HEK293 (cell line): ENCODE measurements around the gene MVB12B.

Experiments
- CTCF ChIA-PET: fragments of 350-600 bp; formaldehyde crosslinking; extraction: SDS; loops from one replicate; lab custom pipeline; 2021; ENCODE audit warnings: antibody characterized with exemption; lab: Yijun Ruan, JAX
- POLR2A ChIA-PET: fragments of 300-600 bp; formaldehyde crosslinking; extraction: SDS; loops from one replicate; lab custom pipeline; 2020; ENCODE audit warnings: antibody characterized with exemption, inconsistent platforms; lab: Yijun Ruan, JAX
- H3K27ac ChIP-seq: fragments of 200-500 bp; sonication (Bioruptor generic); 2 replicates; pipeline ENCODE4 v1.5.1; 2014; ENCODE audit warnings: low read depth, low read length, control low read depth, inconsistent platforms; ENCODE audit errors: extremely low read depth
- H3K36me3 ChIP-seq, 2 experiments: fragments of 200-500 bp in 1 of 2; sonication (Bioruptor generic) in 1 of 2; 1 replicate in 1 of 2; 2 replicates in 1 of 2; pipeline ENCODE4 v1.5.1; 2014 to 2017; ENCODE audit warnings: inconsistent platforms in 2 of 2, low read length in 2 of 2; ENCODE audit not compliant: control insufficient read depth in 2 of 2, insufficient read depth in 1 of 2
- H3K4me1 ChIP-seq: fragments of 200-500 bp; sonication (Bioruptor generic); 2 replicates; pipeline ENCODE4 v1.5.1; 2014; ENCODE audit warnings: mild to moderate bottlenecking, low read length, inconsistent platforms; ENCODE audit not compliant: control insufficient read depth, insufficient read depth
- H3K4me3 ChIP-seq: 2 replicates; pipeline ENCODE4 v1.5.1; 2011; ENCODE audit warnings: low read depth, mild to moderate bottlenecking, control low read depth, low read length, moderate library complexity
- H3K9me3 ChIP-seq: fragments of 200-500 bp; sonication (Bioruptor generic); 2 replicates; pipeline ENCODE4 v1.5.1; 2014; ENCODE audit warnings: low read depth, low read length, inconsistent platforms; ENCODE audit not compliant: control insufficient read depth, insufficient read depth
- INSM2 ChIP-seq: fragments of 450-650 bp; formaldehyde crosslinking; IDR thresholded peaks from 2 replicates; pipeline ENCODE4 v1.5.1; 2016; ENCODE audit warnings: missing biosample characterization, missing genetic modification characterization
- MEIS1 ChIP-seq: sonication (generic); formaldehyde crosslinking; IDR thresholded peaks from 2 replicates; pipeline ENCODE4 v1.8.1; 2022; ENCODE audit warnings: missing genetic modification reagents, mild to moderate bottlenecking, borderline replicate concordance
- PATZ1 ChIP-seq: fragments of 450-650 bp; formaldehyde crosslinking; IDR thresholded peaks from 2 replicates; pipeline ENCODE4 v1.5.1; 2016; ENCODE audit warnings: missing biosample characterization, missing genetic modification characterization
- SALL2 ChIP-seq: fragments of 450-650 bp; formaldehyde crosslinking; IDR thresholded peaks from 2 replicates; pipeline ENCODE4 v1.5.0; 2017; ENCODE audit warnings: missing biosample characterization, mild to moderate bottlenecking, missing genetic modification characterization, borderline replicate concordance
- ZBTB44 ChIP-seq: fragments of 450-650 bp; IDR thresholded peaks from 2 replicates; pipeline ENCODE4 v1.5.1; 2018; ENCODE audit warnings: missing biosample characterization, mild to moderate bottlenecking, missing genetic modification characterization
- ZFHX2 ChIP-seq: fragments of 450-650 bp; formaldehyde crosslinking; conservative IDR thresholded peaks from 2 replicates; pipeline ENCODE4 v1.5.1; 2016; ENCODE audit warnings: missing biosample characterization, missing genetic modification characterization
- ZFP3 ChIP-seq: fragments of 450-650 bp; formaldehyde crosslinking; IDR thresholded peaks from 2 replicates; pipeline ENCODE4 v1.5.1; 2016; ENCODE audit warnings: low read depth, missing biosample characterization, missing genetic modification characterization
- ZIC2 ChIP-seq: fragments of 450-650 bp; formaldehyde crosslinking; IDR thresholded peaks from 2 replicates; pipeline ENCODE4 v1.5.1; 2016; ENCODE audit warnings: missing biosample characterization, missing genetic modification characterization
- ZNF133 ChIP-seq: fragments of 450-650 bp; formaldehyde crosslinking; IDR thresholded peaks from 2 replicates; pipeline ENCODE4 v1.5.1; 2016; ENCODE audit warnings: missing biosample characterization, missing genetic modification characterization
- ZNF214 ChIP-seq: fragments of 450-650 bp; formaldehyde crosslinking; IDR thresholded peaks from 2 replicates; pipeline ENCODE4 v1.5.1; 2017; ENCODE audit warnings: missing biosample characterization, mild to moderate bottlenecking, missing genetic modification characterization, borderline replicate concordance
- ZNF24 ChIP-seq: fragments of 450-650 bp; formaldehyde crosslinking; IDR thresholded peaks from 2 replicates; pipeline ENCODE4 v1.5.1; 2016; ENCODE audit warnings: missing biosample characterization, missing genetic modification characterization
- ZNF274 ChIP-seq, 2 experiments: fragments of 200-500 bp in 1 of 2; fragments of 450-650 bp in 1 of 2; sonication (Bioruptor generic) in 1 of 2; formaldehyde crosslinking in 1 of 2; IDR thresholded peaks; 2 replicates each; pipeline versions ENCODE4 v1.5.1 to v1.6.1; 2014 to 2016; ENCODE audit warnings: borderline replicate concordance in 1 of 2, inconsistent platforms in 1 of 2, low read length in 1 of 2, missing biosample characterization in 1 of 2, missing genetic modification characterization in 1 of 2
- ZNF354C ChIP-seq: fragments of 450-650 bp; formaldehyde crosslinking; IDR thresholded peaks from 2 replicates; pipeline ENCODE4 v1.5.1; 2016; ENCODE audit warnings: missing biosample characterization, missing genetic modification characterization, low read depth, borderline replicate concordance
- ZNF510 ChIP-seq: fragments of 450-650 bp; formaldehyde crosslinking; IDR thresholded peaks from 2 replicates; pipeline ENCODE4 v1.5.1; 2018; ENCODE audit warnings: mild to moderate bottlenecking, missing genetic modification characterization, missing biosample characterization; ENCODE audit not compliant: insufficient replicate concordance
- ZNF621 ChIP-seq: fragments of 450-650 bp; formaldehyde crosslinking; IDR thresholded peaks from 2 replicates; pipeline ENCODE4 v1.5.1; 2017; ENCODE audit warnings: missing biosample characterization, missing genetic modification characterization
- ZNF623 ChIP-seq: fragments of 450-650 bp; formaldehyde crosslinking; IDR thresholded peaks from 2 replicates; pipeline ENCODE4 v1.5.1; 2016; ENCODE audit warnings: missing biosample characterization, missing genetic modification characterization
- ZNF677 ChIP-seq: fragments of 450-650 bp; IDR thresholded peaks from 2 replicates; pipeline ENCODE4 v1.5.0; 2018; ENCODE audit warnings: missing biosample characterization, mild to moderate bottlenecking, missing genetic modification characterization, moderate library complexity
- ZNF792 ChIP-seq: fragments of 450-650 bp; formaldehyde crosslinking; IDR thresholded peaks from 2 replicates; pipeline ENCODE4 v1.5.1; 2016; ENCODE audit warnings: missing biosample characterization, missing genetic modification characterization

MVB12B gene

DNA sequence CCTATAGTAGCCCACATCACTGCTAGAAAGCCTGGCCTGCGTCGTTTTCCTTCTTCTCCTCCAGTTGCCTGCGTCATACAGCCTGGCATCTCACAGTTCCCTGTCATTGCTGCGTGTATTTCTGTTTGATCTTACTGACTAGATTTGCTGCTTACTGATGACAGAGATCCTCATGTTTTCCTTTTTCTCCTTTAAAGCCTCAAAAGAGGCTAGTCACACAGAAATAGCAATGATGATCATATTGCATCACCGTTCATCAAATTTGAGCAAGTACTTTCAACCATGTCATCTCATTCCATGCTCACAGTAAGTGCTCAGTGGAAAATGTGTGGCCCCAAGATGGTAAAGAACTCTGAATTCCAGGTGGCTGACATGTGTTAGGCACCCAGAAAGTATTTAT, 76.8 kb downstream of the MVB12B start:
- CTCF ChIA-PET, result interaction anchor here (0.6 kb wide), 1 partner anchor 96 kb away, joined by 3 read pairs; no protein-coding TSS in a partner anchor
- no peaks in the 10 kb centered on the region for H3K9me3 ChIP-seq
- peaks cover 0 to 15% of the 10 kb centered on the region in 2 experiments; a peak in 1 of 3 replicates for H3K36me3 ChIP-seq
- no peaks in the 10 kb centered on the region for H3K4me1 ChIP-seq
- no peak overlapping the region for H3K27ac ChIP-seq
- no peak overlapping the region for H3K4me3 ChIP-seq
- POLR2A ChIA-PET, result no interaction called here
- TF ChIP-seq ZNF621 (tag by site-specific recombination), result no peak
- TF ChIP-seq ZNF623 (tag by site-specific recombination), result no peak

DNA sequence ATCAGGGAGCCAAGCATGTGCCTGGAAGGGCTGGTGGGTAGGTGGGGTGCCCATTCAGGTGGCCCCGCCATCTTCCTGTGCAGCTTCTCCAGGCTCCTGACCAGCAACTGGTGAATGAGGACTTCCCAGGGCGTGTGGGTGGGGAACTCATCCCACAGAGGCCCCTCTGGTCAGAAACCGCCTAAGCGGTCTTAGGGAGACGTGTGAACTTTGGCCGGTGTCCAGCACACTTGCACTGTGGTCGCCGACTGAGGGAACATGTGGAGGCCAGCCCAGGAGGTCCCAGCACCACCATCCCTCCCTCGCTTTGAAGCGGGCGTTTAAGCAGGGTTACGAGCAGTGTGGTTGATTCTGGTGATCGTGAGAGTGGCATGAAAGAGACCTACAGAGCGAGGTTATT, 77.8 kb downstream of the MVB12B start:
- ChIA-PET CTCF (no interaction called here), POLR2A (interaction anchor here (0.7 kb wide), 1 partner anchor 39 kb away, joined by 8 read pairs; no protein-coding TSS in a partner anchor)
- Histone ChIP-seq H3K9me3 (no peaks in the 10 kb centered on the region), H3K4me3 (no peak overlapping the region), H3K4me1 (no peaks in the 10 kb centered on the region), H3K27ac (no peak overlapping the region), H3K36me3 (peaks cover 0 to 12% of the 10 kb centered on the region in 2 experiments; a peak in 1 of 3 replicates)
- TF ChIP-seq ZIC2 (tag by site-specific recombination) (peak; percentile 67), PATZ1 (tag by site-specific recombination) (no peak), SALL2 (tag by site-specific recombination) (no peak), ZFHX2 (peak; percentile 38), ZNF621 (tag by site-specific recombination) (no peak), ZFP3 (tag by site-specific recombination) (no peak), ZNF510 (tag by site-specific recombination) (no peak), ZNF354C (tag by site-specific recombination) (no peak), ZNF677 (tag by site-specific recombination) (no peak), ZNF214 (tag by site-specific recombination) (no peak), ZNF792 (tag by site-specific recombination) (no peak)

- Histone ChIP-seq H3K27ac (no peak overlapping the region), H3K36me3 (peaks cover 0 to 16% of the 10 kb centered on the region in 2 experiments; a peak in 1 of 3 replicates), H3K9me3 (no peaks in the 10 kb centered on the region), H3K4me1 (no peaks in the 10 kb centered on the region), H3K4me3 (no peak overlapping the region)
- CTCF ChIA-PET, result interaction anchor here (1.1 kb wide), 1 partner anchor 149 kb away, joined by 4 read pairs; no protein-coding TSS in a partner anchor
- POLR2A ChIA-PET, result no interaction called here
- no peak for TF ChIP-seq ZNF510 (tag by site-specific recombination)
- no peak for TF ChIP-seq ZBTB44 (tag by site-specific recombination)
- no peak for TF ChIP-seq ZNF24
- TF ChIP-seq INSM2 (tag by site-specific recombination), result no peak
- TF ChIP-seq MEIS1 (CRISPR knock-in tag), result no peak
- no peak for TF ChIP-seq ZNF133 (tag by site-specific recombination)
- TF ChIP-seq ZNF274 (IDR thresholded peaks at IDR 0.05; ENCODE audit: low read length), result no peak
- no peak for TF ChIP-seq ZNF274 (tag by site-specific recombination; IDR thresholded peaks at IDR 0.05; ENCODE audit: borderline replicate concordance)
Observed at GRCh38 chr9:126406075-126406667, 79.5 kb downstream of the MVB12B start.
